PFSK-1 (cell line): ENCODE measurements around the gene SEC14L1.

Experiments
- FOXP2 ChIP-seq: optimal IDR thresholded peaks from 2 replicates; pipeline ENCODE3; 2011; ENCODE audit warnings: borderline replicate concordance, control low read depth, inconsistent platforms; ENCODE audit not compliant: insufficient read depth; ENCODE audit errors: extremely low read length, extremely low read depth
- POLR2AphosphoS5 ChIP-seq: IDR thresholded peaks from 2 replicates; pipeline ENCODE4 v1.6.1; 2012; ENCODE audit warnings: low read depth, mild to moderate bottlenecking, control low read depth, low read length, moderate library complexity
- SIN3A ChIP-seq: IDR thresholded peaks from 2 replicates; pipeline ENCODE4 v1.6.1; 2012; ENCODE audit warnings: mild to moderate bottlenecking, low read length, moderate library complexity, borderline replicate concordance; ENCODE audit not compliant: insufficient read depth
- TAF1 ChIP-seq: IDR thresholded peaks from 2 replicates; pipeline ENCODE4 v1.6.1; 2012; ENCODE audit warnings: low read length, control low read depth, borderline replicate concordance; ENCODE audit not compliant: insufficient read depth
- TF ChIP-seq, protein P1 (sequence below), 2 experiments: IDR thresholded peaks; 2 replicates each; pipeline versions ENCODE4 v1.6.1 to v1.8.0; 2011 to 2012; ENCODE audit warnings: low read depth in 2 of 2, low read length in 2 of 2, control low read depth in 1 of 2, inconsistent platforms in 1 of 2, mild to moderate bottlenecking in 1 of 2, moderate library complexity in 1 of 2; ENCODE audit not compliant: insufficient read depth in 1 of 2

DNA sequence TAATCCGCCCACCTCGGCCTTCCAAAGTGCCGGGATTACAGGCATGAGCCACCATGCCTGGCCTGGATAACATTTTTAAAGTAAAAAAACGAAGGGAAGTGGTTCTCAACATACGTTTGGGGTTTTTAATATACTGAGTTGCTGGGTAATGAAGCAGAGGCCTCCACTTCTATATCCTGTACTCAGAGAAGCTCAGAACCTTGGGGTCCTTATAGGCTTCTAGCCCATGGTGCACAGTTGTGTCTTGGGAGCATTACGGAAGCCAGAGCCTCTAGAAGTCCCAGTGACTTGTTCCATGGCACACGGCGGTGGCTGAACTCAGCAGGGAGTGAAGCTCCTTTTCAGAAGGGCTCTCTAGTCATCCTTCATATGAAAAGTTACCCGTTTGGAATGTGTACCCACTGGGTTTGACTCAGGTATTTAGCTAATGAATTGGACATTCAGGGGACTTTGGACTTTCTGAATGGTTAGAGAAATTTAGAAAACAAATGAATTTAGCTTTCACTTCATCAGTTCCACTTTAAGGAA, 67.0 kb downstream of the SEC14L1 start:
- TF ChIP-seq POLR2AphosphoS5, result no peak
- no peak for TF ChIP-seq SIN3A
- TF ChIP-seq, protein P1, sequence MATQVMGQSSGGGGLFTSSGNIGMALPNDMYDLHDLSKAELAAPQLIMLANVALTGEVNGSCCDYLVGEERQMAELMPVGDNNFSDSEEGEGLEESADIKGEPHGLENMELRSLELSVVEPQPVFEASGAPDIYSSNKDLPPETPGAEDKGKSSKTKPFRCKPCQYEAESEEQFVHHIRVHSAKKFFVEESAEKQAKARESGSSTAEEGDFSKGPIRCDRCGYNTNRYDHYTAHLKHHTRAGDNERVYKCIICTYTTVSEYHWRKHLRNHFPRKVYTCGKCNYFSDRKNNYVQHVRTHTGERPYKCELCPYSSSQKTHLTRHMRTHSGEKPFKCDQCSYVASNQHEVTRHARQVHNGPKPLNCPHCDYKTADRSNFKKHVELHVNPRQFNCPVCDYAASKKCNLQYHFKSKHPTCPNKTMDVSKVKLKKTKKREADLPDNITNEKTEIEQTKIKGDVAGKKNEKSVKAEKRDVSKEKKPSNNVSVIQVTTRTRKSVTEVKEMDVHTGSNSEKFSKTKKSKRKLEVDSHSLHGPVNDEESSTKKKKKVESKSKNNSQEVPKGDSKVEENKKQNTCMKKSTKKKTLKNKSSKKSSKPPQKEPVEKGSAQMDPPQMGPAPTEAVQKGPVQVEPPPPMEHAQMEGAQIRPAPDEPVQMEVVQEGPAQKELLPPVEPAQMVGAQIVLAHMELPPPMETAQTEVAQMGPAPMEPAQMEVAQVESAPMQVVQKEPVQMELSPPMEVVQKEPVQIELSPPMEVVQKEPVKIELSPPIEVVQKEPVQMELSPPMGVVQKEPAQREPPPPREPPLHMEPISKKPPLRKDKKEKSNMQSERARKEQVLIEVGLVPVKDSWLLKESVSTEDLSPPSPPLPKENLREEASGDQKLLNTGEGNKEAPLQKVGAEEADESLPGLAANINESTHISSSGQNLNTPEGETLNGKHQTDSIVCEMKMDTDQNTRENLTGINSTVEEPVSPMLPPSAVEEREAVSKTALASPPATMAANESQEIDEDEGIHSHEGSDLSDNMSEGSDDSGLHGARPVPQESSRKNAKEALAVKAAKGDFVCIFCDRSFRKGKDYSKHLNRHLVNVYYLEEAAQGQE (IDR thresholded peaks at IDR 0.05; ENCODE audit: insufficient read depth in 1 of 2, low read depth in 2 of 2, low read length in 2 of 2), result no peak
- no peak for TF ChIP-seq TAF1
- TF ChIP-seq FOXP2, result no peak
